AG04450 (cell line): ENCODE results near the gene ARL5C. TPM values are rescaled to one million over a fixed set of nuclear protein-coding genes. Genes with fewer than 3 reads are reported as not detected.
A peak's percentile ranks its signal among the peaks of the same experiment; 100 is the strongest.

Experiments
- CTCF ChIA-PET: fragments of 300-600, 350-600 bp; formaldehyde crosslinking; extraction: SDS; loops from one replicate; lab custom pipeline; 2022; ENCODE audit warnings: antibody characterized with exemption, inconsistent platforms; lab: Charles Lee
- POLR2A ChIA-PET: fragments of 350-600 bp; formaldehyde crosslinking; extraction: SDS; loops from one replicate; lab custom pipeline; 2021; ENCODE audit warnings: antibody characterized with exemption, inconsistent platforms; lab: Yijun Ruan, JAX
- DNase-seq: peaks from one replicate; pipeline ENCODE4 v3.0.0-alpha.2; 2011; ENCODE audit warnings: low read depth, low spot score
- H3K27ac ChIP-seq: one replicate; pipeline ENCODE4 v1.5.1; 2012; ENCODE audit warnings: low read depth, low read length, control low read depth
- H3K27me3 ChIP-seq: one replicate; pipeline ENCODE4 v1.6.0; 2012; ENCODE audit warnings: low read length; ENCODE audit not compliant: control insufficient read depth, insufficient read depth
- H3K4me3 ChIP-seq: 2 replicates; pipeline ENCODE4 v1.5.1; 2011; ENCODE audit warnings: mild to moderate bottlenecking, low read depth, low read length, control low read depth
- H3K9me3 ChIP-seq: 2 replicates; pipeline ENCODE4 v1.5.1; 2012; ENCODE audit warnings: low read length; ENCODE audit not compliant: control insufficient read depth, insufficient read depth
- polyA plus RNA-seq: library from polyadenylated mRNA; depleted of rRNA; stranded (reverse); fragments of >200 nt; gene quantifications from 2 replicates; pipeline ENCODE4 v1.2.3, GENCODE V29; 2011
- TF ChIP-seq, protein P1 (sequence below): IDR thresholded peaks from 2 replicates; pipeline ENCODE4 v1.5.1; 2011; ENCODE audit warnings: low read depth, low read length, control low read depth, inconsistent platforms

ARL5C gene
- polyA plus RNA-seq, 1 experiment = not detected

DNA sequence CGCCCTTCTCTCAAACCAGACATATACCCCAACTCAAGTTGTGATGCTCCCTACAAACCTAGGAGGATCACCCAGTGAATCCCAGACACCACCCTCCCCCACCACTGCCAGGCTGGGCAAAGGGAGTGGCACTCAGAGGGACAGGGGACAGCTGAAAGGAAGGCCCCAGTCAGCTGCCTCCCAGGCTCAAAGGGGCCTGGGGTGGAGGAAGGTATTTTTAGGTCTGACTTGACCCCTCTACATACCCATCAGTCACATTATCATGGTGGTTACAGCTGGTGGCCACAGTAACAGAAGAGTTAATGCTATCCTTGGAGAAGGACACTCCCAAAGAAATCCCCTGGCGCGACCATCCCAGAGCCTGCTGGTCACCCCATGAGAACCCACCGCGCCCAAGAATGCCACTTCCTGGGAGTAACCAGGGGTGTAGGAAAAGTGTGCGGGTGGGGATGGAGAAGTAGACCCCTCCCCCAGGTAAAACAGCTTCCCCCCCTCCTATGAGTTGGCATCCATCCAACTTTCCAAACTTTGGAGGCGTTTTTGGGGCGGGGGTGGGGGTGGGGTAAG is 30.4 kb upstream of the ARL5C start:
- no peaks in the 10 kb centered on the region for H3K27me3 ChIP-seq
- no peak for DNase-seq
- peak overlapping the region; percentile 80 for H3K4me3 ChIP-seq
- ChIA-PET CTCF (interaction anchor here (1.3 to 2.4 kb wide), 2 partner anchors 22 to 32 kb away, joined by 3 to 9 read pairs; no protein-coding TSS in a partner anchor), POLR2A (no interaction called here)
- no peak overlapping the region for H3K27ac ChIP-seq
- H3K9me3 ChIP-seq = no peaks in the 10 kb centered on the region; the same call in 1 of the 2 replicates
- TF ChIP-seq, protein P1, sequence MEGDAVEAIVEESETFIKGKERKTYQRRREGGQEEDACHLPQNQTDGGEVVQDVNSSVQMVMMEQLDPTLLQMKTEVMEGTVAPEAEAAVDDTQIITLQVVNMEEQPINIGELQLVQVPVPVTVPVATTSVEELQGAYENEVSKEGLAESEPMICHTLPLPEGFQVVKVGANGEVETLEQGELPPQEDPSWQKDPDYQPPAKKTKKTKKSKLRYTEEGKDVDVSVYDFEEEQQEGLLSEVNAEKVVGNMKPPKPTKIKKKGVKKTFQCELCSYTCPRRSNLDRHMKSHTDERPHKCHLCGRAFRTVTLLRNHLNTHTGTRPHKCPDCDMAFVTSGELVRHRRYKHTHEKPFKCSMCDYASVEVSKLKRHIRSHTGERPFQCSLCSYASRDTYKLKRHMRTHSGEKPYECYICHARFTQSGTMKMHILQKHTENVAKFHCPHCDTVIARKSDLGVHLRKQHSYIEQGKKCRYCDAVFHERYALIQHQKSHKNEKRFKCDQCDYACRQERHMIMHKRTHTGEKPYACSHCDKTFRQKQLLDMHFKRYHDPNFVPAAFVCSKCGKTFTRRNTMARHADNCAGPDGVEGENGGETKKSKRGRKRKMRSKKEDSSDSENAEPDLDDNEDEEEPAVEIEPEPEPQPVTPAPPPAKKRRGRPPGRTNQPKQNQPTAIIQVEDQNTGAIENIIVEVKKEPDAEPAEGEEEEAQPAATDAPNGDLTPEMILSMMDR = no peak

DNA sequence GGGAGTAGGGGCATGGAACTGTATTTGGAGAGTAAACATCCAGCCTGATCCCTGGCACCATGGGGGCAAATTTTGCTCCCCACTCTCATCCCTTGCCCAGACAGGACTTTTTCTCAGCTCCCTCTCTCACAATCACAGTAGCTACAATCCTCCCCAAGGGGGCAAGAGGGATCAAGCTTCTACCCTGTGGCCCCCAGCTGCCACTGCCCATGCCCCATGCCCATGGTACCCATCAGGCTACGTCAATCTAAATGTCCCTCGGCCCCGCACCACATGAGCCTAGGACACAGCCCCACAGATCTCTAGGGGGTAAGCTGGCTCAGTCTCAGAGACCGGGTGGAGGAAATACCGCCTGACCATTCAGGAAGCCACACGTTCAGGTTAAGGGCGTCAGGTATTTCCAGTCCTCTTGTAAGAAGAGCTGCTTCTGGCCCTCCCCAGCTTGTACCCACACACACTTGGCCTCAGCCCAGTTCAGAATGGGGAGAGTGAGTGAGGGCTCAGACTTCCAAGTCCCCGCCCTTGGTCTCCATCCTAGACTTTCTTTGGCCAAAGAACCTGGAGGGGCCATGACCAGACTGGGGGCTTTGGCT is 29.7 kb upstream of the ARL5C start:
- CTCF ChIA-PET = interaction anchor here (1.1 to 2.4 kb wide), 5 partner anchors 9 to 49 kb away, joined by 3 to 18 read pairs (median 5); no protein-coding TSS in a partner anchor
- Histone ChIP-seq H3K27me3 (no peaks in the 10 kb centered on the region), H3K4me3 (peak overlapping the region; percentile 80), H3K27ac (no peak overlapping the region), H3K9me3 (no peaks in the 10 kb centered on the region; the same call in 1 of the 2 replicates)
- no peak for DNase-seq
- TF ChIP-seq, protein P1 = no peak
- POLR2A ChIA-PET = interaction anchor here (1.2 kb wide), 1 partner anchor 31 kb away, joined by 3 read pairs; no protein-coding TSS in a partner anchor

DNA sequence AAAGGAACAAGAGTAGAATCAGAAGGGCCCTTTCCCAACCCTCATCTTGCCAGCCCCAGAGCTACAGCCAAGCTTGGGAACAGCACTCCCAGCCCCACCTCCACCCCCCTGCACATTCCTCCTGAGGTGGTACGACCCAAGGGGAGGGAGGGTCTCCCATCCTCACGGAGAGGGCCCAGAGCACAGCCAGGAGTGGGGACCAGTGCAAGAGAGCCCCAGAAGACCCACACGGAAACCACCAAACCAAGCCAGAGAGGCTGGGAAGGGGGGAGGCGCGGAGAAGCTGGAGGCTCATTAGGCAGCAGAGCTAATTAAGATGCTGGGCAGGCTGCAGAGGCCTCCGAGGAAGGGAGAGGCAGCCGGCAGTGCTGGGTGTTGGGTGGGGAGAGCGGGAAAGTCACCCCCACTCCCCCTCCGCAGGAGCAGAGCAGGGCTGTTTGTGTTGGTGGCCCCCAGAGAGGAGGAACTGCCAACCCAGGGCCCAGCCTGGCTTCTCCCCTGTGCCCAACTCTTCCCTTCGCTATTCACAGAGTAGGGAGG is 29.1 kb upstream of the ARL5C start:
- TF ChIP-seq, protein P1 = no peak
- no peak overlapping the region for H3K27ac ChIP-seq
- POLR2A ChIA-PET = interaction anchor here (1.2 kb wide), 1 partner anchor 30 kb away, joined by 3 read pairs; no protein-coding TSS in a partner anchor
- no peaks in the 10 kb centered on the region for H3K27me3 ChIP-seq
- no peak for DNase-seq
- CTCF ChIA-PET = interaction anchor here (0.7 to 2.4 kb wide), 6 partner anchors 9 to 49 kb away, joined by 3 to 18 read pairs (median 4); no protein-coding TSS in a partner anchor
- H3K9me3 ChIP-seq = no peaks in the 10 kb centered on the region; the same call in 1 of the 2 replicates
- no peak overlapping the region for H3K4me3 ChIP-seq

DNA sequence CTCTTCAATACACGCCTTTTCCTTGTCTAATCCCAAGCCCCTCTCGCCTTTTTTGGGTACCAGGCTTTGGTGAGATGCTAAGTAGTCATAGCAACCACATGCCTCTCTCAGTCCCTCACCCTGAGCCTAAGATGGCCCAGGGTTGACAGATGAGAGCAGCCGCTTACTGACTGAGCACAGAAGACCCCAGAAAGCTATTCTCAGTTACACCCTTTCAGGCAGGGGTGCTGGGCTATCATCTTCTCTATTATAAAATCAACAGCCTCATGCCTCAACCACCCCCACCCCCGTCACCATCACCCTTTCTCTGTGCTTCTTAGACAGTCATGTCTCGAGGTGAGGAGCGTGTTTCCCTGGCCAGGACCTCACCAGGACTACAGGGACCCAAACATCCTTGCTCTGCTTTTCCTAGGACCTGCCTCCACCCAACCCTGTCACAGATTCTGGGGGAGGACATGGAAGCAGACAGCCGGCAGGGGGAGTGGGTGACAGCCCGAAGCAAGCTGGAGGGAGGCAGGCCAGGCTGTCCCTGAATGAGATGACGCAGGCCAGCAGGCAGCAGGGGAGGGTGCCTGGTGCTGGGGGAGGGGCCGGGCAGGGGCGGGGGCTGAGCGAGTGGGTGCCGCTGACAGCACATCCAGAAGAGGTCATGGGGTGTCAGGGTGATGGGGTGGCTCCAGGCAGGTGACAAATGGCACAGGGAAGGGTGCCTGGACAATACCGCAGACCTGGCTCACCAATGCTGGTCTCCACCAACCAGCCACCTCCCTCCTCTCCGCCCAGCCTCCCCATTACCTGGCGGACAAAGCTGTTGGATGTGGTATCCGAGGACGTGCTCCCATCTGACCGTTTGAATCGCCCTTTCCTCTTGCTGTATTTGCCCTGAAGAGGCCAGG is 28.4 kb upstream of the ARL5C start:
- H3K9me3 ChIP-seq = no peaks in the 10 kb centered on the region; the same call in 1 of the 2 replicates
- no peak for DNase-seq
- TF ChIP-seq, protein P1 = peak; percentile 52
- no peak overlapping the region for H3K4me3 ChIP-seq
- ChIA-PET POLR2A (interaction anchor here (1.2 kb wide), 1 partner anchor 30 kb away, joined by 3 read pairs; no protein-coding TSS in a partner anchor), CTCF (interaction anchor here (0.7 to 2.4 kb wide), 5 partner anchors 8 to 50 kb away, joined by 3 to 18 read pairs (median 5); no protein-coding TSS in a partner anchor)
- H3K27ac ChIP-seq = no peak overlapping the region
- no peaks in the 10 kb centered on the region for H3K27me3 ChIP-seq
